Measurements from ENCODE around the gene HCST. TPM values are rescaled to one million over a fixed set of nuclear protein-coding genes. Genes with fewer than 3 reads are reported as not detected.

The HCST gene
- total and polyA plus RNA-seq, 7 donors = 2.4 to 36.1 (median 4.8) TPM; not detected in 1

DNA sequence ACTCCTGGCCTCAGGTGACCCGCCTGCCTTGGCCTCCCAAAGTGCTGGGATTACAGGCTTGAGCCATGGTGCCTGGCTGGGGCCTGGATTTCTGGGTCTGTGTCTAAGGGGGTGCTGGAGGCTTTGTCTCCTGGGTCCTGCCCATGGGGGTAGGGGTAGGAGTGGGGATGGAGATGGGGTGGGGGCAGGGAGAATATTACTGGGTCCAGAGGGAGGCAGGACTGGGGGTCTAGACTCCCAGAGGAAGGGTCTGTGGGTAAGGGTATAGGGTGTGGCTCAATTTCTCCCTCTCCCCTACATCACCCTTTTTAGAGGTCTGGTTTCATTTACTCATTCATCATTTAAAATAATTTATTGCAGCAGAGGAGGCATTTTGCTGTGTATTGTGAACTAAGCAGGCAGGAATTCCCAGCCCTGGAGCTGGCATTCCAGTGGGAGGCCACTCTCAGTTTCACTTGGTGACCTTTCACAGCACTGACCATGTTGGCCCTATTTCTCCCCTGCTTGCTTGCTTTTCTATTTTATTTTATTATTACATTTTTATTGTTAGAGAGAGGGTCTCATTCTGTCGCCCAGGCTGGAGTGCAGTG is 1.2 kb upstream of the HCST start:
- WGBS, 2 donors = 51 to 70% methylated on average over 2 of the region's 2 CpGs
- H3K27me3 ChIP-seq = no peaks in the 10 kb centered on the region
- H3K4me3 ChIP-seq = peak overlapping the region in 2 of 4 donors; percentile 64 to 74
- peaks cover 0 to 38% (median 27%) of the 10 kb centered on the region in 4 donors for H3K4me1 ChIP-seq
- H3K27ac ChIP-seq = peak overlapping the region; percentile 82 to 95 (median 90)
- TF ChIP-seq POLR2AphosphoS5 (IDR thresholded peaks at IDR 0.05) (no peak), EP300 (IDR thresholded peaks at IDR 0.05) (no peak), POLR2A (IDR thresholded peaks at IDR 0.05) (no peak)
- TF ChIP-seq, protein P1, sequence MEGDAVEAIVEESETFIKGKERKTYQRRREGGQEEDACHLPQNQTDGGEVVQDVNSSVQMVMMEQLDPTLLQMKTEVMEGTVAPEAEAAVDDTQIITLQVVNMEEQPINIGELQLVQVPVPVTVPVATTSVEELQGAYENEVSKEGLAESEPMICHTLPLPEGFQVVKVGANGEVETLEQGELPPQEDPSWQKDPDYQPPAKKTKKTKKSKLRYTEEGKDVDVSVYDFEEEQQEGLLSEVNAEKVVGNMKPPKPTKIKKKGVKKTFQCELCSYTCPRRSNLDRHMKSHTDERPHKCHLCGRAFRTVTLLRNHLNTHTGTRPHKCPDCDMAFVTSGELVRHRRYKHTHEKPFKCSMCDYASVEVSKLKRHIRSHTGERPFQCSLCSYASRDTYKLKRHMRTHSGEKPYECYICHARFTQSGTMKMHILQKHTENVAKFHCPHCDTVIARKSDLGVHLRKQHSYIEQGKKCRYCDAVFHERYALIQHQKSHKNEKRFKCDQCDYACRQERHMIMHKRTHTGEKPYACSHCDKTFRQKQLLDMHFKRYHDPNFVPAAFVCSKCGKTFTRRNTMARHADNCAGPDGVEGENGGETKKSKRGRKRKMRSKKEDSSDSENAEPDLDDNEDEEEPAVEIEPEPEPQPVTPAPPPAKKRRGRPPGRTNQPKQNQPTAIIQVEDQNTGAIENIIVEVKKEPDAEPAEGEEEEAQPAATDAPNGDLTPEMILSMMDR (IDR thresholded peaks at IDR 0.05) = no peak
- DNase-seq = no peak
- H3K9me3 ChIP-seq = no peaks in the 10 kb centered on the region
- intact Hi-C loops (cut with DNase I) = no loop called here
- H3K36me3 ChIP-seq = peaks cover 0 to 17% (median 5%) of the 10 kb centered on the region in 4 donors

DNA sequence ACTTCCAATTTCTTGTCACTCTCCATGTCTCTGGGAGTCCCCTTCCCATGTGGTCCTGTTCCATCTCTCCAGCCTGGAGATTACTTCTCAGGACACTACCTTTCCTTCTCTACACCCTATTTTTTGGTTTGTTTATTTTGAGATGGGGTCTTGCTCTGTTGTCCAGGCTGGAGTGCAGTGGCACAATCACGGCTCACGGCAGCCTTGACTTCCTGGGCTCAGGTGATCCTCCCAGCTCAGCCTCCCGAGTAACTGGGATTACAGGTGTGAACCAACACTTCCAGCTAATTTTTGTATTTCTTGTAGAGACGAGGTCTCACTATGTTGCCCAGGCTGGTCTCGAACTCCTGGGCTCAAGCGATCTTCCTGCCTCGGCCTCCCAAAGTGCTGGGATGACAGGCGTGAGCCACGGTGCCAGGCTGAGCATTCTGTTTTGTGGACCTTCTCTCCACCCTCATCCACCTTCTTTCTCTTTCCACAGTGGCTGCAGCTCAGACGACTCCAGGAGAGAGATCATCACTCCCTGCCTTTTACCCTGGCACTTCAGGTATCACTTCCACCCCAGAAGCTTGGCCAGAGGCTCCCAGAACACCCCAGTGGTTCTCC is 644 bp downstream of the HCST start:
- Histone ChIP-seq H3K36me3 (no peaks in the 10 kb centered on the region), H3K27me3 (no peaks in the 10 kb centered on the region), H3K4me3 (peak overlapping the region in 2 of 4 donors; percentile 1 to 2), H3K4me1 (peaks cover 0 to 41% (median 31%) of the 10 kb centered on the region in 4 donors), H3K27ac (peak overlapping the region; percentile 82 to 95 (median 90)), H3K9me3 (no peaks in the 10 kb centered on the region)
- intact Hi-C loops (cut with DNase I) = no loop called here
- no peak for DNase-seq
- 57 to 62% methylated on average over 10 of the region's 10 CpGs for WGBS, 2 donors
- TF ChIP-seq POLR2A (IDR thresholded peaks at IDR 0.05) (no peak), EP300 (IDR thresholded peaks at IDR 0.05) (no peak), POLR2AphosphoS5 (IDR thresholded peaks at IDR 0.05) (no peak)
- TF ChIP-seq, protein P1 (IDR thresholded peaks at IDR 0.05) = no peak

GRCh38 chr19:35903550-35904179 is 1.3 kb downstream of the HCST start:
- H3K4me3 ChIP-seq = peak overlapping the region in 2 of 4 donors; percentile 1 to 2

GRCh38 chr19:35904311-35905068 is 2.2 kb downstream of the HCST start:
- Histone ChIP-seq H3K27me3 (no peaks in the 10 kb centered on the region), H3K9me3 (no peaks in the 10 kb centered on the region), H3K27ac (peak overlapping the region; percentile 68 to 95 (median 84)), H3K36me3 (no peaks in the 10 kb centered on the region), H3K4me3 (no peak overlapping the region), H3K4me1 (peaks cover 0 to 33% (median 23%) of the 10 kb centered on the region in 4 donors)
- no peak for DNase-seq
- no peak for TF ChIP-seq EP300 (IDR thresholded peaks at IDR 0.05)
- TF ChIP-seq POLR2AphosphoS5 (IDR thresholded peaks at IDR 0.05) = peak in 2 of 4 donors; percentile 8 to 17
- 81 to 87% methylated on average over 10 of the region's 10 CpGs for WGBS, 2 donors
- intact Hi-C loops (cut with DNase I) = no loop called here

More at GRCh38 chr19:35903550-35904179, 1.3 kb downstream of the HCST start:
- Histone ChIP-seq H3K27ac (peak overlapping the region; percentile 68 to 95 (median 84)), H3K4me1 (peaks cover 0 to 34% (median 24%) of the 10 kb centered on the region in 4 donors), H3K27me3 (no peaks in the 10 kb centered on the region), H3K9me3 (no peaks in the 10 kb centered on the region), H3K36me3 (no peaks in the 10 kb centered on the region)
- TF ChIP-seq, protein P1 (IDR thresholded peaks at IDR 0.05) = no peak
- peak in 2 of 4 donors; percentile 29 to 71 for TF ChIP-seq POLR2AphosphoS5 (IDR thresholded peaks at IDR 0.05)
- peak in 1 of 4 donors; percentile 34 for TF ChIP-seq EP300 (IDR thresholded peaks at IDR 0.05)
- peak in 1 of 2 donors; percentile 29 for TF ChIP-seq POLR2A (IDR thresholded peaks at IDR 0.05)
- peak; percentile 87 for DNase-seq
- 2% methylated on average over 24 of the region's 24 CpGs for WGBS, 2 donors
- intact Hi-C loops (cut with DNase I) = no loop called here

Data from sigmoid colon (tissue), 7 donors.